Globus pallidus (tissue), 1 donor: ENCODE measurements around the gene WDR49.
"Not testable (repeated sequence)": the region's sequence is repeated elsewhere in the genome, so short reads cannot be mapped to it uniquely, and the experiment has no call there.

Experiments used
- DNase-seq: peaks from one replicate; pipeline ENCODE4 v3.0.0-alpha.2; 2015; ENCODE audit warnings: low spot score

The WDR49 gene

GRCh38 chr3:167614196-167614595 is 39.5 kb downstream of the WDR49 start:
- not testable (repeated sequence) for DNase-seq

- DNase-seq = no peak
Measured at GRCh38 chr3:167611718-167612117, 42.0 kb downstream of the WDR49 start.

GRCh38 chr3:167609156-167609555 is 44.6 kb downstream of the WDR49 start:
- DNase-seq = no peak

- DNase-seq = no peak
Measured at GRCh38 chr3:167606836-167607235, 46.9 kb downstream of the WDR49 start.

- DNase-seq = no peak
Measured at GRCh38 chr3:167605871-167606270, 47.9 kb downstream of the WDR49 start.

- DNase-seq = no peak
Measured at GRCh38 chr3:167602041-167602440, 51.7 kb downstream of the WDR49 start.

- no peak for DNase-seq
Measured at GRCh38 chr3:167587651-167588050, 66.1 kb downstream of the WDR49 start.

GRCh38 chr3:167575000-167575600 is 78.6 kb downstream of the WDR49 start:
- DNase-seq = peak; percentile 39

GRCh38 chr3:167572991-167573390 is 80.8 kb downstream of the WDR49 start:
- DNase-seq = no peak

GRCh38 chr3:167568634-167569033 is 85.1 kb downstream of the WDR49 start:
- DNase-seq = no peak

- DNase-seq = no peak
Measured at GRCh38 chr3:167565489-167565888, 88.3 kb downstream of the WDR49 start.

GRCh38 chr3:167564612-167565011 is 89.1 kb downstream of the WDR49 start:
- no peak for DNase-seq

GRCh38 chr3:167559924-167560323 is 93.8 kb downstream of the WDR49 start:
- no peak for DNase-seq

GRCh38 chr3:167554898-167555297 is 98.8 kb downstream of the WDR49 start:
- no peak for DNase-seq

- DNase-seq = no peak
Measured at GRCh38 chr3:167538081-167538480, 115.7 kb downstream of the WDR49 start.

GRCh38 chr3:167521006-167521355 is 132.8 kb downstream of the WDR49 start:
- DNase-seq = no peak

GRCh38 chr3:167520266-167521005 is 133.3 kb downstream of the WDR49 start:
- DNase-seq = no peak

- DNase-seq = no peak
Measured at GRCh38 chr3:167507954-167508353, 145.8 kb downstream of the WDR49 start.

- no peak for DNase-seq
Measured at GRCh38 chr3:167502401-167502800, 151.3 kb downstream of the WDR49 start.

GRCh38 chr3:167501941-167502340 is 151.8 kb downstream of the WDR49 start:
- DNase-seq = no peak

- DNase-seq = no peak
Measured at GRCh38 chr3:167497903-167498302, 155.8 kb downstream of the WDR49 start.

- no peak for DNase-seq
Measured at GRCh38 chr3:167493244-167493643, 160.5 kb downstream of the WDR49 start.

- DNase-seq = no peak
Measured at GRCh38 chr3:167491621-167492020, 162.1 kb downstream of the WDR49 start.

- no peak for DNase-seq
Measured at GRCh38 chr3:167489571-167489970, 164.2 kb downstream of the WDR49 start.
